HUES64 (cell line): Measurements from ENCODE around the gene CDON.

Source experiments
- H3K27ac ChIP-seq: 2 replicates; pipeline ENCODE4 v1.7.0; 2013; ENCODE audit warnings: low read depth, low read length, inconsistent platforms
- H3K27me3 ChIP-seq: 2 replicates; pipeline ENCODE4 v1.6.1; 2013; ENCODE audit warnings: mild to moderate bottlenecking, low read length; ENCODE audit not compliant: insufficient read depth
- H3K36me3 ChIP-seq: 2 replicates; pipeline ENCODE4 v1.6.1; 2013; ENCODE audit warnings: mild to moderate bottlenecking, low read length; ENCODE audit not compliant: insufficient read depth
- H3K4me1 ChIP-seq: 2 replicates; pipeline ENCODE4 v1.6.1; 2013; ENCODE audit warnings: mild to moderate bottlenecking, low read length, moderate library complexity; ENCODE audit not compliant: insufficient read depth
- H3K4me3 ChIP-seq: 2 replicates; pipeline ENCODE4 v1.5.1; 2013; ENCODE audit warnings: mild to moderate bottlenecking, low read length, moderate library complexity
- H3K9ac ChIP-seq: 2 replicates; pipeline ENCODE4 v1.6.1; 2013; ENCODE audit warnings: mild to moderate bottlenecking, low read depth, low read length
- H3K9me3 ChIP-seq: 2 replicates; pipeline ENCODE4 v1.6.1; 2013; ENCODE audit warnings: low read depth, low read length; ENCODE audit not compliant: insufficient read depth
- WGBS: fragments of 150-250, 120-280 bp; methylation state at CpG from one replicate; pipeline ENCODE4 v1.1.7; 2013; ENCODE audit warnings: missing lambda C conversion rate; 5-methylcytosine and 5-hydroxymethylcytosine counted together

The CDON gene

DNA sequence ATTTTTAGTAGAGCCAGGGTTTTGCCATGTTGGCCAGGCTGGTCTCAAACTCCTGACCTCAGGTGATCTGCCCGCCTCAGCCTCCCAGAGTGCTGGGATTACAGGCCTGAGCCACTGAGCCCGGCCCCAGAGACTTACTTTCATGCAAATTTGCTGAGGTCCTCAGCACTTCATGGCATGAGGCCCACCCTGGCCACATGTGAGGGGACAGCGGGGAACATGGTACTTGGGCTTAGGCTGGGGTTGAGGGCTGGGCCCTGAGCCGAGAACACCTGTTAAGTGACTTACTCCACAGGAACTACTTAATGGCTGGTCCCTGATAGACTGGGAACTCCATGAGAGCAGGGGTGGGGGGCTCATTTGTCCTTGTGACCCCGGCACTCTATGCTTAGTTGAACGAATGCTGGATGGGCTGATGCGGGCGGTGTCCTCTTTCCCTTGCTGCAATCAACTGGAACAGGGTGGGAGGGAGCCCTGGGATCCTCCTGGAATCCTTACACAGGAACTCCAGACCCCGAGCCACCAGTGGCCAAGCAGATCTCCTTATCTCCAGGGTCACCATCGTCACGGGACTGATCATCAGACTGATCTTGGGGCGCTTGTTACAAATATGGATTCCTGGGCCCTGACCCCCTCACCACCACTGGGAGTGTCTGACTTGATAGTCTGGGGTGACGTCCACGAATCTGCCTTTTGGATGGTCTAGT lies 115.8 kb downstream of the CDON start:
- H3K4me1 ChIP-seq = peaks cover under 1% of the 10 kb centered on the region; the same call in 1 of the 2 replicates
- WGBS = 94% methylated on average over 14 of the region's 14 CpGs
- H3K27me3 ChIP-seq = no peaks in the 10 kb centered on the region

DNA sequence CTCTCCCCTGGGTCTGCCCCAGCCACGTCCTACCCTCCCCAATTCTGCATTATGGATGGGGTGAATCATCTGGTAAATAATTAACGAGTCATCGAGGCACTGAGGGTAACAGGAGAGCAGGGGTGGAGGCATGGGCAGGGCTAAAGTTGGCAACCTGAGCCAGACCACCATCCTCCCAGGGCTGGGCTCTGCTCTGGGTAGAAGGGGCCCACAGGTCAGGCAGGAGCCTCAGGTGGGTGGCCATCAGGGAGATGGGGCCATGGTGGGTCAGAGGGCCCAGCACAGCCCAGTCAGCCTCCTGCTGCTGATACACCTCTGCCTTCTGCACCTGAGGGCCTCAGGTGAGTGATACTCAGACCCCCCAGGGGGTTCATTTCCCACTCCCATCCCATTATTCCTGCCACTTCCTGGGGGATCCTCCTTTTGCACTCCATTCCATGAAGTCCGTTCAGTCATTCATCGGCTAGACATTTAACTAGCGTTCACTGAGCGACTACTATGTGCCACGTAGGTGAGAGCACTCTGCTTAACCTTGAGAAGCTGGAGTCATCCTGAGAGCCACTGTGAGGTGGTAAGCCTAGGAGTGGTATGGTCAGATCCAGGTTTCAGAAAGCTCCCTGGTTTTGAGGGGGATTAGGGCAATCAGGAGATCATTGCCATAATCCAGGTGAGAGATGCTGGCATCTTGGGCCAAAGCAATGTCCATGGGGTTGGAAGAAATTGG lies 116.7 kb downstream of the CDON start, which contains the start of gene VSIG10L2:
TSS of gene VSIG10L2 (plus strand) at position 248 of the 724 bp plus-strand sequence. CDS start at position 260, 12 bp downstream.
- Histone ChIP-seq H3K4me1 (peaks cover 7% of the 10 kb centered on the region; the same call in 1 of the 2 replicates), H3K36me3 (no peaks in the 10 kb centered on the region), H3K9ac (no peak within 1 kb of the TSS), H3K27ac (no peak within 1 kb of the TSS), H3K4me3 (no peak within 1 kb of the TSS), H3K9me3 (no peaks in the 10 kb centered on the region), H3K27me3 (no peaks in the 10 kb centered on the region)
- 89% methylated on average over 8 of the region's 8 CpGs for WGBS

More for the DNA sequence above, 115.8 kb downstream of the CDON start:
- Histone ChIP-seq H3K9ac (no peak overlapping the region), H3K4me3 (no peak overlapping the region), H3K27ac (no peak overlapping the region), H3K9me3 (no peaks in the 10 kb centered on the region), H3K36me3 (no peaks in the 10 kb centered on the region)

DNA sequence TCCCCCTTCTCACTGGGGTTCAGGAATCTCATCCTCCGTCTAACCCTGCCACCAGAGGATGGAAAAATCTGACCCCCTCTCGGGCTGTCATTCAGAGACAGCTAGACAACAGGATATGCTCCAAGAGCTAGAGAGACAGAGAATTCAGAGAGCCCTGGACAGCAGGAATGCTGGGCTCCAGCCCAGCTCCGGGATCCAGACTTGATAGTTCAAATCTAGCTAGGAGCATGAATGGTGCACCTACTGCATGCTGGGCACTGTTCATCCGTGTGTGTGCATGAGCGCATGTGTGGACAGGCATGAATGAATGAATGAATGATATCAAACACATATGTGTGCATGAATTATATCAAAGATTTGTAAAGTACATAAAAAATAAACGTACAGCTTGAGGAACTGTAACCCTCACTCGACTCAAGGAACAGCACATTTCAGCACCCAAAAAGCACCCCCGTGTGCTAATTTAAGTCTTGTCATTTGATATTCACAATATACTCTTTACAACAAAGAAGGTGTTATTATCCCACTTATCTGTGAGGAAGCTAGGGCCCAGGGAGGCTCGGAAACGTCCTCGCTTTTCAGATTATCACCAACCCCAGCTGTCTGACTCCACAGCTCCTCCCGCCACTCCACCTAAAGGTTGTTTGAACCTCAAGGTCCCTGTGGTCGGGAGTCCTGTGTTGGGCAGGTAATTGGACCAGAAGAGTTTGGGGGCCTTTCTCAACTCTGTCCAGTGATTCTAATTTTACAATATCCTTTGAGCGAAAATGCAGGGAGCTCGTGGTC lies 117.5 kb downstream of the CDON start:
- no peak overlapping the region for H3K9ac ChIP-seq
- no peak overlapping the region for H3K27ac ChIP-seq
- 84% methylated on average over 15 of the region's 15 CpGs for WGBS
- peaks cover 7% of the 10 kb centered on the region; the same call in 1 of the 2 replicates for H3K4me1 ChIP-seq
- H3K36me3 ChIP-seq = no peaks in the 10 kb centered on the region
- H3K4me3 ChIP-seq = no peak overlapping the region
- H3K27me3 ChIP-seq = no peaks in the 10 kb centered on the region
- no peaks in the 10 kb centered on the region for H3K9me3 ChIP-seq

DNA sequence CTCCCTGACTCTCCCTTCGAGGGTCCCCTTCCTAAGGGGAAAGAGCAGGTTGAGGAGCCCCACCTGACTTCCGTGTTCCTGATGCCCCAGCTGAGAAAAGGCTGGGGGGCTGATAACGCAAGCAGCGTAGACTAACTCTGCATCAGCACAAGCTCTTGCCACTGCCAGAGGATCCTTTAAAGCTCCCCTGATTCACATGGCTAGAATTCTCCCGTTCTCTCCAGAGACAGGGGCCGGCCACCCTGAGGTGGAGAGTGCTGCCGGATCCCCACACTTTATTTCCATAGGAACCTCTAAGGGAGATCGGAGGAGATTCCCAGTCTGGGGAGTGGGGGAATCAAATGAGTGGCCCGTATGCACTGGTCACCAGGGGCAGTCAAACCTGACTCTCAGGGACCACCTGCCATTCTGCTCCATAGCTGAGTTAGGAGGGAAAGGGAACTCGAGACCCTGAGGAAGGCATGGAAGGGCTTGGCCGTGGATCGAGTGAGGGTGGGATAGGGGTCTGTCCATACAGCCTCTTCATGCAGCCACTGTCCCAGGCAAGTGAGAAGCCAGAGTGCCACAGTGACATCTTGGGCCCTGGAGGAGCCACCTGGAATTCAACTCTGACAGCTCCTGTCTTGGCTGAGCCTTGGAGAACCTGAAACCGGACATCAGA lies 118.2 kb downstream of the CDON start:
- no peaks in the 10 kb centered on the region for H3K27me3 ChIP-seq
- H3K9ac ChIP-seq = no peak overlapping the region
- 78% methylated on average over 13 of the region's 13 CpGs for WGBS
- no peak overlapping the region for H3K4me3 ChIP-seq
- H3K27ac ChIP-seq = no peak overlapping the region
- H3K36me3 ChIP-seq = no peaks in the 10 kb centered on the region
- no peaks in the 10 kb centered on the region for H3K9me3 ChIP-seq
- H3K4me1 ChIP-seq = peaks cover 7% of the 10 kb centered on the region; the same call in 1 of the 2 replicates

DNA sequence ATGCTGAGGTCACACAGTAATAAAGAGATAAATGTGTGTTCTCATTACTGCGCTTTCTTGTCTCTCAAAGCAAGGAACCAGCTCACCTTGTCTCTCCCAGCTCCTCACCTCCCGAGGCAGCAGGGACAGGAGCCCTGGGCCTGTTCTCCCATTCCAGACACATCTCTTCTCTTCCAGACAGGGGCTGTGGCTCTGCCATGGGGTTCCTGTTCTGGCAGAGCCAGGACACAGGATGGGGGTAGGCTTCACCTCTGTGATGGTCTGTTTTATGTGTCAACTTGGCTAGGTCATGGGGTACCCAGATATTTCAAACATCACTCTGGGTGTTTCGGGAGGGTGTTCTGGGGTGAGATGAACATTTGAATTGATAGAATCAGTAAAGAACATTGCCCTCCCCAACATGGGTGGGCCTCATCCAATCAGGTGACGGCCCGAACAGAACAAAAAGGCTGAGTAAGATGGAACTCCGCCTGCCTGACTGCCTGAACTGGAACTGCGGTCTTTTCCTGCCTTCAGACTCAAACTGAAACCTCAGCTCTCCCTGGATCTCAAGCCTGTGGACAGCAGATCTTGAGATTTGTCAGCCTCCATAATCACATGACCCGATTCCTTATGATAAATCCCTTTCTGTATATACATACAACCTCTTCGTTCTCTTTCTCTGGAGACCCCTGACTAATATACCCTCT lies 118.9 kb downstream of the CDON start:
- no peak overlapping the region for H3K9ac ChIP-seq
- no peak overlapping the region for H3K27ac ChIP-seq
- H3K4me3 ChIP-seq = no peak overlapping the region
- H3K36me3 ChIP-seq = no peaks in the 10 kb centered on the region
- no peaks in the 10 kb centered on the region for H3K27me3 ChIP-seq
- H3K9me3 ChIP-seq = no peaks in the 10 kb centered on the region
- WGBS = 86% methylated on average over 9 of the region's 9 CpGs
- H3K4me1 ChIP-seq = peaks cover 7% of the 10 kb centered on the region; the same call in 1 of the 2 replicates

DNA sequence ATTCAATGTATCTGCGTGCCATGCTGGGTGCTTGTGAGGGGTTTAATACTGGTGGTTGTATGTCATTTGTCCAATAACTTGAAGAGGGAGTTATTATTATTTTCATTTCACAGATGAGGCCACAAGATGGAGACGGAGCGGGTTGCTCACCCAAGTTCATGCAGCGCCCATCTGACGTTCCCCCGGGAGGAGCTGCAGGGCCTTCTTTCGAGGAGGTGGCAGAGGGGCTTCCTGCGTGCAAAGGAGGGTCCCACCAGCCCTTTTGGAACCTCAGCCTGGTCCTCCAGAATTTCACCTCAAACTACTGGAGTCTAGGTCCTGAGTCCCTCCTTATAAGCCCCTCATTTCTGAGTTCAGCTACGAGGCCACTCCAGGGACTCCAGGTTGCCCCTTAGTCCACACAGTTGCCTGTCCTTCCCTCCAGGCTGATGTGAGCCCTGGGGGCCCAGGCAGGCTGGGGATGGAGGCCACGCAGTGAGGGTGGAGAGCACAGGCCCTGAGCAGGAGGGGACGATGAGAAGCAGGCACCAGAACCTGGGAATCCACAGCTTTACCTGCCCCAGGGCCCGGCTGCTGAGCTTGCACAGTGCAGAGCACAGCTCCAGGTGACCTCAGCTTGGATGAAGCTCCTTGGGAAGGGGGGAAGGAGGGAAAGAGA lies 119.8 kb downstream of the CDON start:
- Histone ChIP-seq H3K9ac (no peak overlapping the region), H3K27me3 (no peaks in the 10 kb centered on the region), H3K4me3 (no peak overlapping the region), H3K27ac (no peak overlapping the region), H3K36me3 (no peaks in the 10 kb centered on the region), H3K4me1 (peaks cover 7% of the 10 kb centered on the region; the same call in 1 of the 2 replicates), H3K9me3 (no peaks in the 10 kb centered on the region)
- 92% methylated on average over 12 of the region's 12 CpGs for WGBS

DNA sequence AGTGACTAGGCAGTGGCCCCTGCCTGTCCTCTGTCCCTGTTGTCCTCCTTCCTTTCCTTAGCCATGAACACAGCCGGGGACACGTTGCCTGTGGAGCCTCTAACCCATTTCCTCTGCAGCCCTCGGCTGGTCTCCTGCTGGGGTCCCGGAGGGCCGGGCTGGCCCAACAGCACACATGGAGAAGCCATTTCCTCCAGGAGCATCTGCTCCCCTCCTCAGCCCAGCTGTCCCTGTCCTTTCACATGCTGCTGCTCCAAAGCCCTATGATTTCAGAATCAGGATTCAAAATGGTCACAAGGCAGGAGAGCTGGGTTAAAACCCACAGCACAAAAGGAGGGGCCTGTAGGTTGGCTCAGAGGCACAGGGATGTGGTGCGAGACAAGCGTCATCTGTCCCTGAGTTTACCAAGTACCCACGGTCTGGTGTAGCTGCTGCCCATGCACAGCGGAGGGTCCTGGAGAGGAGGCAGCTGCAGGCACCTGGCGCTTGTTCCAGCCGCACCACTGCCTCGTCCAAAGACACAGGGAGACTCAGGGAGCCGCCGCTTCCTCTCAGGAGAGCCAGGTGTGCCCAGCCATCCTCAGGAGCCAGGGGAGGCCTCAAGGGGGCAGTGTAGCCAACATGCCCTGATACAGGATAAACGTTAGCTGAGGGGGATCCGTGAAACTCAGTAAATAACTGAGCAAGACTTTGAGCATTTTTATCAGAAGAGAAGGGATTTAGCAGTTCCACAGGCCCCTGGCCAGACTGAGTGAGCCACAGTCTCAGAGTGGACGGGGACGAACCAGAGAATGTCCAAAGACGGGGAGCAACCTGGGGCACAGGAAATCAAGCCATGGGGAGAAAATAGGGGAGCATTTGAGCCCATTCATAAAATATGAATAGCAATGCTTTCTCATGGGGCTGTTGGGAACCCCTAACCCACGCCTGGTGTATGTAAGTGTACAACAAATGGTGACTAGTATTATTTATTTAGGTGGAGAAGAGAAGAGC lies 120.8 kb downstream of the CDON start:
- 38% methylated on average over 20 of the region's 20 CpGs for WGBS
- no peak overlapping the region for H3K27ac ChIP-seq
- H3K27me3 ChIP-seq = no peaks in the 10 kb centered on the region
- no peaks in the 10 kb centered on the region for H3K36me3 ChIP-seq
- H3K4me1 ChIP-seq = peaks cover 7% of the 10 kb centered on the region; the same call in 1 of the 2 replicates
- no peak overlapping the region for H3K9ac ChIP-seq
- H3K9me3 ChIP-seq = no peaks in the 10 kb centered on the region
- H3K4me3 ChIP-seq = no peak overlapping the region

DNA sequence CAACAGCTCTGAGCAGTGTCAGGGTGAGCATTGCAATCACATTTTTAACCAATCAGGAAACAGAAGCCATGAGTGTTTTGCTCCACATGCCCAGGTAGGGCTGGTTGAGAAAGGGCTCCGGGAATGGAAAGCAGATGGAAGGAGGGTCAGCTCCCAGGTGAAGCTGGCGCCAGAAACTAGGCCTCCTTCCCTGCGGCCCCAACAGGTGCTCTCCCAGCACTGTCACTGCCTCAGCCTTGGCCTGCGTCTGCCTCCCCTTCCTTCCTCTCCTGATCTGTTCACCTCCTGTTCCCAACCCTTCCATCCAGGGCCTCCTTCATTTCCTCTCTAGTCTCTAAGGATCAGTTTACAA lies 121.4 kb downstream of the CDON start:
- Histone ChIP-seq H3K9ac (no peak overlapping the region), H3K27ac (no peak overlapping the region)
- 89% methylated on average over 4 of the region's 4 CpGs for WGBS

DNA sequence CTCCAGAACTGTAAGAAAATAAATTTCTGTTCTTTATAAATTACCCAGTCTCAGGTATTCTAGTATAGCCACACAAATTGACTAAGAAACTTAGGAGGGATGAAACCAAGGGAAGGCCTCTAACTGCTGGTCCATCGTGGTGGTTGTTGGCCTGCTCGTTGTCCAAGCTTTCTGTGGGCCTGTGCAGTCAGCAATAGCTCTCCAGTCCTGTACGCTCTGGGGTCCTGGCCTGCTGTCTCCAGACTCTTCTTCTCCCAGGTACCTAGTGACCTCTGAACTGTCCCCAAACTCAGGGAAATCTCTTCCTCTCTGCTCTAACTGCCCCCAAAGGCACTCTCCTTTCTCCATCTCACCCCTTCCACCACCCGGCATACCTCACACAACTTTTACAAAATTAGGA lies 122.5 kb downstream of the CDON start:
- Histone ChIP-seq H3K36me3 (no peaks in the 10 kb centered on the region), H3K27ac (no peak overlapping the region), H3K27me3 (no peaks in the 10 kb centered on the region), H3K4me1 (peaks cover 7% of the 10 kb centered on the region; the same call in 1 of the 2 replicates), H3K9ac (no peak overlapping the region), H3K4me3 (no peak overlapping the region), H3K9me3 (no peaks in the 10 kb centered on the region)
- 96% methylated on average over 4 of the region's 4 CpGs for WGBS

More for the DNA sequence above, 121.4 kb downstream of the CDON start:
- no peaks in the 10 kb centered on the region for H3K27me3 ChIP-seq
- H3K36me3 ChIP-seq = no peaks in the 10 kb centered on the region
- peaks cover 7% of the 10 kb centered on the region; the same call in 1 of the 2 replicates for H3K4me1 ChIP-seq
- H3K4me3 ChIP-seq = no peak overlapping the region
- H3K9me3 ChIP-seq = no peaks in the 10 kb centered on the region
